HuH-7.5 (cell line): Measurements from ENCODE around the gene HSF2BP.
"Not testable (repeated sequence)": the region's sequence is repeated elsewhere in the genome, so short reads cannot be mapped to it uniquely, and the experiment has no call there.

ENCODE experiments used
- DNase-seq: peaks from one replicate; pipeline ENCODE4 v3.0.0; 2011; ENCODE audit warnings: low spot score

HSF2BP gene

DNA sequence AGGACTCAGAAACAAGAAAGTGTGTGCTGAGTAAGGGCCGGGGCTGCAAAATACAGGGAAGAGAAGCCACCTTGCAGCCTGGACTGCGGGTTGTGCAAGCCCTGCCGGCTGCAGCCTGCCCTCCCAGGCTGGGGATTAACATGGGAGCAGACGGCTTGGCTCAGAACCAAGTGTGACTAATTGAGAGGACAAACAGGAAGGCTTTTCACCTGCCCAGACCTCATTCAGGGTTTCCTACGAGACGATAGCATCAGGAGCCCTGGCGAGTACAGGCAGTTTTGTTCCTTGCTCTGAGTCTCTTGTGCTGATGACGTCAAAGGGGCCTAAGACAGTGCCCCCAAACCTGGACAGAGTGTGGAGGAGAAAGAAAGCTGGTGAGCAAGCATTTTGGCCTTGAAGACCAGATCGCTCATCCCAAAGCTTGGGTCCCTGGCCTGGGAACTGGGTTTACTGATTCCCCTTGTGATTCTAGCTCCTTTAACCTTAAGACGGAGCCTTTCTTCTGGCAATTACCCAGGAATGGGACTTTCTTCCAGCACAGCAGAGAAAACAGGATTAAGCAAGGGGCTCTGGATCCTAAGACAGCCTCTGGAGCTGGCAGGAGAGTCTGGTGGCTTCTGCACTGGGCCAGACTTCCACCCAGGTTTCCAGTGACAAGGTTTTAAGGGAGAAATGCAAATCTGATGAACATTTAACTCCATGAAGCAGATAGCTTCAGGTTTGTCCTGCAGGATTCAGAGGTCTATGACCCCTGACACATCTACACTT is 142.2 kb downstream of the HSF2BP start:
- DNase-seq = not testable (repeated sequence)

DNA sequence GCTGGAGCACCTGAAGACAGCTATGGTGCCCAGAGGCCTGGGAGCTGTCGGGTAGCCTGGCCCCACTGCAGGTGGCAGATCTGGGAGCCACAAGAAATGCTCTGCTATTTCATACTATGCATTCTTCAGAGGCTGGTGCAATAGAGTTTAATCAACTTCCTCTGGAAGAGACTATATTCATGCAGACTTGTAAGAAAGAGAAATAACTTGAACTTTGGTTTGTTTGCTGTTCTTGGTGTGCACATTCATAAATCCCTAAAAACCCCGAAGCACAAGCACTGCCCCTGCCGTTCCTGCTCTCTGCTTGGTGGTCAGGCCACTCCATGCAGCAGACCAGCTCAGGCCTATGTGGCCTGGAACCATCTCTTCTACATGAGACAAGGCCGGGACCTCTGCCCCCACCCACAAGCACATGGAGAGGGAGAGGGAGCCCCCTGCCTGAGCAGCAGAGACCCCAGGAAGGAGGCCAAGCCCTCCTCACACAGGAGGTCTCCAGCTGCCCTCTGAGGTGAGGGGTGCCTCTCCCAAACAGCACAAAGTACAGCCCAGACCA is 142.9 kb downstream of the HSF2BP start:
- not testable (repeated sequence) for DNase-seq

DNA sequence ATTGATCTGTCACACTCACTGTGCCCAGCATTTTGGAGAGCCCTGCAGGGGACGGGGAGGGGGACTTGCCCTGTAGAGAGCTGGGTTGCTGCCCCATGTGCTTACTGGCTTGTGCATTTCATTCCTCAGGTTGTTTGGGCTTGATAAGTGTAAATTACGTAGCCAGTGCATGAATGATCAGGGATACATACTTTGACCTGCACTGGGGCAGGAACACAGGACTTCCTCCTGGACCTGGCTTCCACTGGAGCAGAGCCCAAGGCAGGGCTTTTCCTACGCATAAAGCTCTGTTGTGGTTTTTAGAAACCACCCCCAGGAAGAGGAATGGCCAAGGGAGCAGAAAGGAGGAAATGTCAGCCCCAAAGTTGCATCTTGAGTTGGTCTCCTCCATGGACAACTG is 144.5 kb downstream of the HSF2BP start:
- not testable (repeated sequence) for DNase-seq

DNA sequence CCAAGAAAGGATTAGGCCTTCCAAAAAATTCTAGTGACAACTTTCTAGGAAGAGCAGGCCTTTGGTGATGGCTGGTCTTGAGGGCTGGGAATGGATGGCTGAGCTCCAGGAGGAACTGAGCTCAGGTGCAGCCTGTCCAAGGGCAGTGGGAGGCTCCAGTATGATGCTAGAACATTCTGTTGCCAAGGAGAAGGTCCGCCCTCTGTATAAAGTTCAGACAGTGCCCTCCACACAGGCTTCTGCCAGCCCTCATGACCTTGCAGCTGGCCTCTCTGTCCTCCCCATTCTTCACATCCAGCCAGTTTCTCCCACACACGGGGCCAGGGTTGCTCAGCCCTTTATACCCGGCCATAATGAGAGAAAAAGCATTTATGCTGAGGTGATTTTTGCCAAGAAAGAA is 146.3 kb downstream of the HSF2BP start:
- not testable (repeated sequence) for DNase-seq

DNA sequence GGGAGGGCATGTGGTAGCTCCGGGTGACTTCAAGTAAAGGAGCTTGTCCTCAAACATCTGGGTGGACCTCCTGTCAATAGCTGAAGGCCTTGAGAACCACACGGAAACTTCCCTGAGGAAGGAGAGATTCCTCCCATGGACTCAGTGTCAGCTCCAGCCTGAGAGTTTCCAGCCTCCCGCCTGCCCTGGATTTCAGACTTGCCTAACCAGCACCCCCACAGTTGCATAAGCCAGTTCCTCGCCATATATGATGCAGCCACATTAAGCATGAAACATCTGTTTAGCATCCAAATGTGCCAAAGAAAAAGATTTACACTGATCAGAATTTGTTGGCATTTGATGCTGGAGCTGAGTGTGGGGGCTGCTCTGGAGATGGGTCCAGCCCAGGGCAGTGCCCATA is 148.1 kb downstream of the HSF2BP start:
- not testable (repeated sequence) for DNase-seq

DNA sequence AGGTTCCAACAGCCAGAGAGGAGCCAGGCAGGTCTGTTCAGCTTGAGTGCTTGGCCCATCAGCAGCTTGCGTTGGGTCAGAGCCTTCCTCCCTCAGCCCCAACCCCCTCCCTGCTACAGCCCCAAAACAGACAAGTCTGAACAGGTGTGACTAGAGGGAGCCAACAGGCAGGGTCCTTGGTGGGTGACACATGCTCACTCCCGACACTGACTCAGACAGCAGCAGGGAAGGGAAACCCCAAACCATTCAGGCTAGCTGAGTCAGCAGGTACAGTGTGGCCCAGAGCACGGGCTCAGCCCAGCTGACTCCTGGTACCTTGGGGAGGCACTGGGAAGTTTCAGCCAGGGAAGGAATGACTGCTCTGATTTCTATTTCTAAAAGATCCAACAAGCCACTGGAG is 148.6 kb downstream of the HSF2BP start:
- DNase-seq = not testable (repeated sequence)

DNA sequence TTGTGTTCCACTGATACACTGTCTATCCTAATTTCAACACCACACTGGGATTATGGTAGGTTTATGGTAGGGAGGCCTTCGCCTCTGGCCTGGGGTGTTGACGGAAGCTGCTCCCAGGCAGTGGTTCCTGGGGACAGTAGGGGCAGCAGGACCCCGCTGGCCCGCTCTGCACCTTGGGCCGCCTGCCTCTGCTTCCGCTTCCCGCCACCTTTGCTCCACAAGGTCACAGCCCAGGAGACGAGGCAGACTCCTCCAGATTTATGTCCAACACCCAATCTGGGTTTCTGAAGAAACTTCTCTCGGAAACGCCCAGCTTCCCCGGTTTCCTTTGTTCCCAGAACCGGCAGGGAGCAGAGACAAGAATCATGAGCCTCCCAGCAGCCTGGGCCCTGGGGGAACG is 155.4 kb downstream of the HSF2BP start:
- DNase-seq = not testable (repeated sequence)

DNA sequence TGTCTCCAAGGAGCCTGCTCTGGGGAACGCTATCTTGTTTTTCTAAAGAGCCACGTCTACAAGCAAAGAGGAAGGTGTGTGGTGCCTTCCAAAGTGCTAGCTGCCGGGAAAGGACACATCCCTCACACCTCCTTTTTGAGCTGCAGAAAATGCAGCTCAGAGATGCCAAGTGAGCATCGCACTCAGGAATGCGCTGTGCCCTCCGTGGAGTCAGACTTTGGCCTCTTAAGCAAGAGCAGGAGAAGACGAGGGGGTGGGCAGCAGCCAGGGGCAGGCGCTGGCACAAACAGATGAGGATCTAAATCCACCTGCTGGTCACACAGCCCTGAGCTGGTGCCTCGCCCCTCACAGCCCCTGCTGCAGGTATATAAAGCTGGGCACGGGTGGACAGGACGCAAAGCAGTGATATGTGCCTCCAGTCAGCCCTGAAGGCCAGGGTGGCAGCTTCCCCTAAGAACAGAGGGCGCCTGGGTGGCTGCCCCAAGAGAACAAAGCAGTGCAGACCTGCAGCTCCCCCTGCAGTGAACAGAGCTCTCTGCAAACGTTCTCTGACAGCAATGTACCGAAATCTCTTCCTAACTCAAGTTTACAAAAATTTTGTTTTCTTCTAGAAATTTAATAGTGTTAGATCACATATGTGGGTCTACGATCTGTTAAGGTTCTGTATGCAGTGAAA is 156.1 kb downstream of the HSF2BP start:
- not testable (repeated sequence) for DNase-seq

DNA sequence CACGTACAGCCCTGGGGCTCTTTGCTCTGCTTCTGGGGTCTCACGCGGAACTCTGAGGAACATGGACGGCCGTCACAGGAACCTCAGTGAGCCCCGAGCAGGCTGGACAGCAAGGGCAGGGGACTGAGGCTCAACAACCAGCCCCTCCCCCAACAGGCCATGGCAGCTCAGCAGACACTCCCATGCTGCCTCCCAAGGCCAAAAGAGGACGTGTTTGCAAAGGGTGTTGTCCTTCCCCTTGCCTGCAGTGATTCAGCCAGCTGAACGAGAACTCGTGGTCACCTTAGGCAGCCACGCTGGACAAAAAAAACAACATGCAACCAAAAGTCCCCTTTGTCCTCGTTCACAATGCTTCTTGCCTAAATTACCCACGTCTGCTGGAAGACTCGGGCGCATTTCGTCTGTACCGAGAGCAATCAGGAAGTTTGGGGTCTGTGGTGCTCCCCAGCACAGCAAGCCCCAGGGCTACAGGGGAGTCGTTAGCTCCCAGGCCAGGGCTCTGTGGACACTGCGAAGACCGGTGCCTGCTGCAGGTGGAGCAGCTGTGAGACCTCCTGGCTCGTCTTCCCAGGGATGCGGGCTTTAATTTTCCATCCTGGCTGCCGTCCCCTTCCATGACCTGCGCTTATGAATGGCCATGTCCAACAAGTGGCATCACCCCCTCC is 156.7 kb downstream of the HSF2BP start:
- not testable (repeated sequence) for DNase-seq

DNA sequence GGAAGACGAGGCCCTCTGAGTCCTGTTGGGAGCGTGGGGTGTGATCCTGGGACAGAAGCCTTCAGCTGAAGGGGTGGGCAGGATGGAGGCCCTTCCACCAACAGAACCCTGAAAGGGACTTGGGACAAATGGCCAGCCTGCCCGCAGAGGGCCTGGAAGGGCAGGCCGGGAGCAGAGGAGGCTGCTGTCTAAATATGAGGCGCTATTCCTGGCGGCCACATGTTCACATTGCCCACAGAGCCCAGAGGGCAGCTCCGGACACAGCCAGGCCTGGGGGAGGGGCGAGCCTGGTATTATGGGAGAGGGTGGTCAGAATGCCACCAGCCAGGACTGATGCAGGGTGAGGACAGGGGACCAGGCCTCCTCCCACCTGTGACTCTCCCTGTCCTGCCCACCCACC is 160.4 kb downstream of the HSF2BP start:
- not testable (repeated sequence) for DNase-seq

DNA sequence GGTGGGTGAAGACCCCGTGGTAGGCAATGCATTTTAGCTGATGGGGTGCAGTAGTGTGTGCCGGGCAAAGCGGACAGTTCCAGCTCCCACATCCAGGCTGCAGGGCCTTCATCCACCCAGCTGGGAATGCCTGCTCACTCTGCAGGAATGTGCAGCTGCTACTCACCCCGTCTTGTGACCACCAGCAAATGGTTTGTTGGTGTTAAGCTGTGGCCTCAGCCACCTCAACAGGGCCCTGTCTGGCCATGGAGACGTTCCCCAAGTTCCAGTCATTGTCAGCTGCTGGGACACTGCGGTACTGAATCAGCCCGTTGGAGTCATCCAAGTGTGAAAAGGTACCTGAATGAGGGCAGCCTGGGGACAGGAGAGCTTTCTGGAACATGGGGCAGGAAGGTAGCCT is 161.2 kb downstream of the HSF2BP start:
- DNase-seq = not testable (repeated sequence)

DNA sequence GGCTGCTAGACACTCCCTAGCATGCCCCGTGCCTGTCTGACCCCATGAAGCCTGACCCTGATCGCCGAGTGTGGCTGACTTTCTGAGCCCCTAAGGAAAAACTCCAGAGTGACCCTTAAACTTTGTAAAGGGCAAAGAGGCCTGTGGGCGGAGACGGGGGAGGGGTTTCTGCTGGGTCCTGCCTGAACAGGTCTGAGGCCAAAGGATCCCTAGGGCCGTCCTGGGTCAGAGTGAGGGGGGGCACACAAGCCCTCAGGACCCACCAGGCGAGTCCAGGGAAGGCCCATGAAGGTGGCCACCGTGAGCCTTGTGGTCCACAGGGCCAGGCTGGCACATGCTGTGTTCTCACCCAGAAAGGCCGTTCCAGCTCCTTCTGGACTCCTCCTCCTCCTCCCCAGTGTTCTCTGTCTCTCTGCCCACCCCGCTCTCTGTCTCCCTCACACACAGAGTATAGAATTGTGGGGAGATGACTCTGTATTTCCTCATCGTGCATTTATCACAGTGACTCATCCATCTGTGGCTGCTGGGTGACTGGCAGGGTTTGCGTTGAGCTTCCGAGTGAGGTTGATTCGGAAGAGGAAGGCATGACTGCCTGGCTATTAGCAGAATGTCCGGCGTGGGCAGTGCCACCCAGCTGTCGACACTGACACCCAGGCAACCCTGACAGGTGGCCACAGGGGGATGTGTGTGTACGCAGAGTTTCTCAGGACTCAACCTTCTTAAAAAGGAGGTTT is 164.8 kb downstream of the HSF2BP start:
- DNase-seq = not testable (repeated sequence)

DNA sequence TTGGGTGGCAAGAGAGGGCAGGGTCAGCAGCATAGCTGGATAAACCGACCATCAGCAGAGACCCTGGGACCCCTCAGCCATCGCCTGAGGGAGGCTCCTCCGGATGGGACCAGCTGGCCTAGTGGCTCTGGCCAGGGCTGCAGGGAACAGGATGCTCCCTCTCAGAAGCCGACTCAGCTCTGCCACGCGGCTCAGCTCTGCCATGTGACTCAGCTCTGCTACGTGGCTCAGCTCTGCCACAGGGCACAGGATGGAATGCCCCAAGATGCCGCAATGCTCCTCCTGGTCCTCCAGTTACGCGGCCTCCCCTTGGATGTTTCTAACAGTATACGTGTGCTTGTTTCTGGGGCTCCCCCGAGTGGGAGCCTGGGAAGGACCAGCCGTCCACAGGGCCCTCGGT is 165.8 kb downstream of the HSF2BP start:
- DNase-seq = not testable (repeated sequence)

DNA sequence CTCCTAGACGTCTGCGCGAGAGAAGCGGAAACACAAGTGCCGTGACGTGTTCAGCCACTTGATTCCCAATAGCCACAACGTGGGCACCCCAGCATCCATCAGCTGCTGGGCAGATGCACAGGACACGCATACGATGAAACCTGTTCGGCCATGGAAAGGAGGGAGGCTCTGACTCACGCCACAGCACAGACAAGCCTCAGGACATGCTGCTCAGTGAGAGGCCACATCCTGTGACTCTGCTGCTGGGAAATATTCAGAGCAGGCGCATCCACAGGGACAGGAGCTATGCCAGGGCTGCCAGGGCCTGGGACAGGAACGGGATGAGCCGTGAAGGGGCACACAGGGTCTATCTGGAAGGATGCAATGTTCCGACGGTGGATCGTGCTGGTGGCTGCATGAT is 171.1 kb downstream of the HSF2BP start:
- not testable (repeated sequence) for DNase-seq

DNA sequence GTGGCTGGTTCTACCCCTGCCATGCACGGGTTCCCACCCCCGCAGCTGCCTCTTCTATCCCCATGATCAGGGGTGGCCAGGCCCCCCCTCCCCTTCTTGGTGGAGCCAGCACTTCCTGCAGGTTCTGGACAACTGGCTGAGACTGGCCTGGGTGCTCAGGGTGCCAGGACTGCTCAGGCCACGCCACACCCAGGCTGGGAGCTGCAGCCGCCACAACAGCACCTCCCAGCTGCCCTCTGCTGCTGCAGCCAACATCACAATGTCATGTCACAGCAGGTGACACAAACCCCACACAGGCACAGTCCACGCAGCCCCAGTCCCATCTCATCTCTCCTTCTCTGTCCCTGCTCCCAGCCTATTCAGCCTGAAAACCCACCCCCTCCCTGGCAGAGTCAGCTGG is 173.2 kb downstream of the HSF2BP start:
- not testable (repeated sequence) for DNase-seq

DNA sequence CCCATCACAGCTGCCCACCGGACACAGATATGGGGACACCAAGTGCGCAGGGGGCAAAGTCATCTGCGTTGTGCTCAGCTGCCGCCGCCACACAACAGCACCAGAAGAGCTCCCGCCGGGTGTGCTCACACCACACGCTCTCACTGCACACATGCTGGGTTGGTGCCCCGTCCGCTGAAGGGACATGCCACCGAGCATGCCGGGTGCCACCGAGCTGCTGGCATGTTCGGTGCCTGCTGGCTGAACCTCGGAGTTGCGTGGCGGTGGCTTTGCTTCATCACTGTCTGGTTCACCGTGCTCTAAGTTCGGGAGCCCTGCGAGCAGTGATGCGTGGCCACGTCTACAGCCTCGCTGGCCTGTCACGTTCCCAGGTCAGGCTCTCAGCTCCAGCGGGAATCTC is 174.3 kb downstream of the HSF2BP start:
- DNase-seq = not testable (repeated sequence)

DNA sequence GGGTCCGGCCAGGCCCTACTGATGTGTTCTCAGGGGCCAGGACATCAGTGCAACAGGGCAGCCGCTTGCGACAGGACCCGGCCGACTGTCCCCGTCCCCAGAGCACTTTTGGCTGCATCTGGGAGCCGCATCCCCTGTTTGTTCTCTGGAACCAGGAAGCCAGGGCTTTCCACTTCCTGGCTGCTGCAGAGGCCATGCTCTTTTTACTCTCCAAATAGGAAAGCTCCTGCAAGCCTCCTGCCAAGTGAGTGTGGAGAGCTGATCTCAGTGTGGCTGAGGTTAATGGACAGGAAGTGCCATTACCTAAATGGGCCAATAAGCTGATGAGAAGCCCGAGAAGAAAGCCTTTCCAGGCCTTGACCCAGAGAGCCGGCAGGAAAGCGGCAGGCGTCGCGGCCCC is 180.1 kb downstream of the HSF2BP start:
- DNase-seq = not testable (repeated sequence)
